DMS53 (cell line): ENCODE data around the gene MT1X.
"Not testable (repeated sequence)": the region's sequence is repeated elsewhere in the genome, so short reads cannot be mapped to it uniquely, and the experiment has no call there.

Experiments used
- DNase-seq: peaks from one replicate; lab custom pipeline; 2025; lab: John Stamatoyannopoulos, UW

The MT1X gene

GRCh38 chr16:56653218-56653617 lies 29.1 kb upstream of the MT1X start:
- DNase-seq, result no peak

GRCh38 chr16:56657555-56658326 lies 24.5 kb upstream of the MT1X start, which contains the start of gene MT1F:
TSS of gene MT1F (plus strand) at chr16:56657959. CDS start at chr16:56658059, 100 bp downstream.
- DNase-seq, result peak; percentile 91

- no peak for DNase-seq
Measured at GRCh38 chr16:56658327-56658875, 23.9 kb upstream of the MT1X start.

GRCh38 chr16:56662357-56663354 lies 19.6 kb upstream of the MT1X start:
- DNase-seq, result peak; percentile 63

GRCh38 chr16:56664506-56664905 lies 17.8 kb upstream of the MT1X start:
- no peak for DNase-seq

- not testable (repeated sequence) for DNase-seq
Measured at GRCh38 chr16:56665286-56666261, 16.7 kb upstream of the MT1X start.

GRCh38 chr16:56667581-56668571 lies 14.4 kb upstream of the MT1X start, which contains the start of gene MT1G:
TSS of gene MT1G (minus strand) at chr16:56668065. CDS start at chr16:56667993, 72 bp downstream.
- peak; percentile 87 for DNase-seq

- DNase-seq, result peak; percentile 32
Measured at GRCh38 chr16:56669005-56669839, 13.0 kb upstream of the MT1X start, which contains the start of gene MT1H. TSS of gene MT1H (plus strand) at chr16:56669814. CDS start at chr16:56669885, 71 bp downstream.

- DNase-seq, result no peak
Measured at GRCh38 chr16:56669840-56670619, 12.2 kb upstream of the MT1X start.

GRCh38 chr16:56670620-56670934 lies 11.7 kb upstream of the MT1X start:
- DNase-seq, result no peak

- DNase-seq, result not testable (repeated sequence)
Measured at GRCh38 chr16:56671691-56672090, 10.6 kb upstream of the MT1X start.

- DNase-seq, result not testable (repeated sequence)
Measured at GRCh38 chr16:56672171-56672570, 10.1 kb upstream of the MT1X start.

- peak; percentile 15 for DNase-seq
Measured at GRCh38 chr16:56672761-56673536, 9.3 kb upstream of the MT1X start.

- DNase-seq, result peak; percentile 24
Measured at GRCh38 chr16:56673921-56674320, 8.3 kb upstream of the MT1X start.

GRCh38 chr16:56674570-56674969 lies 7.7 kb upstream of the MT1X start:
- not testable (repeated sequence) for DNase-seq

- peak; percentile 78 for DNase-seq
Measured at GRCh38 chr16:56675685-56676210, 6.5 kb upstream of the MT1X start.

- DNase-seq, result no peak
Measured at GRCh38 chr16:56677474-56677873, 4.8 kb upstream of the MT1X start.
